ENCODE results near the gene LHFPL3.

- no peak for TF ChIP-seq POLR2A (IDR thresholded peaks at IDR 0.05)
- TF ChIP-seq, protein P1, sequence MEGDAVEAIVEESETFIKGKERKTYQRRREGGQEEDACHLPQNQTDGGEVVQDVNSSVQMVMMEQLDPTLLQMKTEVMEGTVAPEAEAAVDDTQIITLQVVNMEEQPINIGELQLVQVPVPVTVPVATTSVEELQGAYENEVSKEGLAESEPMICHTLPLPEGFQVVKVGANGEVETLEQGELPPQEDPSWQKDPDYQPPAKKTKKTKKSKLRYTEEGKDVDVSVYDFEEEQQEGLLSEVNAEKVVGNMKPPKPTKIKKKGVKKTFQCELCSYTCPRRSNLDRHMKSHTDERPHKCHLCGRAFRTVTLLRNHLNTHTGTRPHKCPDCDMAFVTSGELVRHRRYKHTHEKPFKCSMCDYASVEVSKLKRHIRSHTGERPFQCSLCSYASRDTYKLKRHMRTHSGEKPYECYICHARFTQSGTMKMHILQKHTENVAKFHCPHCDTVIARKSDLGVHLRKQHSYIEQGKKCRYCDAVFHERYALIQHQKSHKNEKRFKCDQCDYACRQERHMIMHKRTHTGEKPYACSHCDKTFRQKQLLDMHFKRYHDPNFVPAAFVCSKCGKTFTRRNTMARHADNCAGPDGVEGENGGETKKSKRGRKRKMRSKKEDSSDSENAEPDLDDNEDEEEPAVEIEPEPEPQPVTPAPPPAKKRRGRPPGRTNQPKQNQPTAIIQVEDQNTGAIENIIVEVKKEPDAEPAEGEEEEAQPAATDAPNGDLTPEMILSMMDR (IDR thresholded peaks at IDR 0.05): no peak
Observed at GRCh38 chr7:104603957-104604356, 275.6 kb downstream of the LHFPL3 start.

Data from right lobe of liver (tissue), 4 donors.